Endothelial cell (in vitro differentiated cells): ENCODE measurements around the gene TMEM163. TPM values are rescaled to one million over a fixed set of nuclear protein-coding genes. Genes with fewer than 3 reads are reported as not detected.
A peak's percentile ranks its signal among the peaks of the same experiment; 100 is the strongest.

Experiments
- DNase-seq: peaks from one replicate; pipeline ENCODE4 v3.0.0; 2021; ENCODE audit warnings: low spot score
- H3K27ac Mint-ChIP-seq: one replicate; pipeline ENCODE4 v1.8.0; 2021; ENCODE audit warnings: mixed read lengths, inconsistent platforms; ENCODE audit not compliant: unreplicated experiment
- H3K27me3 Mint-ChIP-seq: one replicate; pipeline ENCODE4 v1.8.0; 2021; ENCODE audit warnings: mild to moderate bottlenecking, moderate library complexity, mixed read lengths, inconsistent platforms; ENCODE audit not compliant: unreplicated experiment
- H3K36me3 Mint-ChIP-seq: one replicate; pipeline ENCODE4 v1.8.0; 2021; ENCODE audit warnings: mild to moderate bottlenecking, low read depth, mixed read lengths, inconsistent platforms; ENCODE audit not compliant: unreplicated experiment
- H3K4me1 Mint-ChIP-seq: one replicate; pipeline ENCODE4 v1.8.0; 2021; ENCODE audit warnings: mild to moderate bottlenecking, mixed read lengths, inconsistent platforms; ENCODE audit not compliant: unreplicated experiment
- H3K4me3 Mint-ChIP-seq: one replicate; pipeline ENCODE4 v1.8.0; 2021; ENCODE audit warnings: mild to moderate bottlenecking, mixed read lengths, inconsistent platforms; ENCODE audit not compliant: unreplicated experiment
- H3K9me3 Mint-ChIP-seq: one replicate; pipeline ENCODE4 v1.8.0; 2021; ENCODE audit warnings: mixed read lengths, inconsistent platforms; ENCODE audit not compliant: unreplicated experiment
- total RNA-seq: library from RNA; stranded (reverse); fragmentation: NEBNext Ultra II Directional; extraction: Animal tissue kit (Norgen Biotek cat#: 25700); gene quantifications from one replicate; pipeline ENCODE4 v1.2.1, GENCODE V29; 2021; ENCODE audit not compliant: unreplicated experiment
- TF ChIP-seq, protein P1 (sequence below): fragments of 200-600 bp; sonication (generic); IDR thresholded peaks from one replicate; pipeline ENCODE4 v1.5.0; 2021; ENCODE audit warnings: antibody characterized with exemption; ENCODE audit not compliant: unreplicated experiment

The TMEM163 gene
- total RNA-seq, 1 donor from 2014 or later = 150 TPM

GRCh38 chr2:134675314-134675713, 43.5 kb downstream of the TMEM163 start:
- TF ChIP-seq, protein P1, sequence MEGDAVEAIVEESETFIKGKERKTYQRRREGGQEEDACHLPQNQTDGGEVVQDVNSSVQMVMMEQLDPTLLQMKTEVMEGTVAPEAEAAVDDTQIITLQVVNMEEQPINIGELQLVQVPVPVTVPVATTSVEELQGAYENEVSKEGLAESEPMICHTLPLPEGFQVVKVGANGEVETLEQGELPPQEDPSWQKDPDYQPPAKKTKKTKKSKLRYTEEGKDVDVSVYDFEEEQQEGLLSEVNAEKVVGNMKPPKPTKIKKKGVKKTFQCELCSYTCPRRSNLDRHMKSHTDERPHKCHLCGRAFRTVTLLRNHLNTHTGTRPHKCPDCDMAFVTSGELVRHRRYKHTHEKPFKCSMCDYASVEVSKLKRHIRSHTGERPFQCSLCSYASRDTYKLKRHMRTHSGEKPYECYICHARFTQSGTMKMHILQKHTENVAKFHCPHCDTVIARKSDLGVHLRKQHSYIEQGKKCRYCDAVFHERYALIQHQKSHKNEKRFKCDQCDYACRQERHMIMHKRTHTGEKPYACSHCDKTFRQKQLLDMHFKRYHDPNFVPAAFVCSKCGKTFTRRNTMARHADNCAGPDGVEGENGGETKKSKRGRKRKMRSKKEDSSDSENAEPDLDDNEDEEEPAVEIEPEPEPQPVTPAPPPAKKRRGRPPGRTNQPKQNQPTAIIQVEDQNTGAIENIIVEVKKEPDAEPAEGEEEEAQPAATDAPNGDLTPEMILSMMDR = no peak
- H3K27ac Mint-ChIP-seq = no peak overlapping the region
- peaks cover 8% of the 10 kb centered on the region for H3K27me3 Mint-ChIP-seq
- H3K36me3 Mint-ChIP-seq = peaks cover 24% of the 10 kb centered on the region
- DNase-seq = no peak
- H3K4me3 Mint-ChIP-seq = no peak overlapping the region
- no peaks in the 10 kb centered on the region for H3K9me3 Mint-ChIP-seq
- H3K4me1 Mint-ChIP-seq = peaks cover 70% of the 10 kb centered on the region

DNA sequence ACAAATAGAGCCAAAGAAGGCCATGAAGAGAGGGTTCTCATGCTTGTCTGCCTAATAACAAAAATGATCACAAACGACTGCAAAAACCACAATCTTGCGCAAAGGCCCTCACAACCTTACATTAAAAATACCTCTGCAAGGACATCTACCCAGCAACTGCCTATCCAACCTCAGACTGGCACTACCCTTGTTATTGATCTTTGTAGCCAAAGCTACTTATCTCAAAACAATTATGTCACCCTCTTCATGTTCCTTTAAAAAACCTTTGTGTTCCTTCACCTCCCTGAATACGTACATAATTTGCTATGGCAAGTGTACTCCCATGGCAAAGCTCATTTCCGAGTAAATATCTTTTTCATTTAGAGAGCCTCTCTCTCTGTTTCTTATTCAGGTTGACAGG, 44.1 kb downstream of the TMEM163 start:
- peaks cover 29% of the 10 kb centered on the region for H3K36me3 Mint-ChIP-seq
- H3K9me3 Mint-ChIP-seq = no peaks in the 10 kb centered on the region
- H3K27ac Mint-ChIP-seq = no peak overlapping the region
- no peak overlapping the region for H3K4me3 Mint-ChIP-seq
- no peak for DNase-seq
- peaks cover 68% of the 10 kb centered on the region for H3K4me1 Mint-ChIP-seq
- TF ChIP-seq, protein P1 = no peak
- peaks cover 8% of the 10 kb centered on the region for H3K27me3 Mint-ChIP-seq

DNA sequence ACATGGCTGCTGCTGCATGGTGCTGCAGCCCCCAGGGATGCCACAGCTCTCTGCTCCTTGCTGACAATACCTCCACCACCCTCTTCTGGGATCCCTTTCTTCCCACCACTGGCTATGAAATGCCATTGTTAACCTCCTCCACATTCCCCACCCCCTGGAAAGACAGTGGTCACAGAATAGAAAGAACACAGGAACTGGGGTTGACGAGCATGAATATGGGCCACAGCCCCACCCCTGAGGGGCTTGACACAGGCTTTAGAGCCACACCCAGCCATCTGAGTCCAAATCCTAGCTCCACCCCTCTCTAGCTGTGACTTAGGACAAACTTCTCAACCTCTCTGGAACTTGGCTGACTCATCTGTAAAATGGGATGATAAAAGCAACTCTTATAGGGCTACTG, 47.3 kb downstream of the TMEM163 start:
- no peaks in the 10 kb centered on the region for H3K9me3 Mint-ChIP-seq
- TF ChIP-seq, protein P1 = no peak
- peaks cover 41% of the 10 kb centered on the region for H3K4me1 Mint-ChIP-seq
- H3K4me3 Mint-ChIP-seq = peak overlapping the region; percentile 5
- H3K36me3 Mint-ChIP-seq = peaks cover 37% of the 10 kb centered on the region
- peak overlapping the region; percentile 5 for H3K27ac Mint-ChIP-seq
- peaks cover 10% of the 10 kb centered on the region for H3K27me3 Mint-ChIP-seq
- DNase-seq = no peak

- no peak for DNase-seq
- TF ChIP-seq, protein P1 = no peak
- Mint-ChIP-seq H3K4me3 (no peak overlapping the region), H3K27me3 (peaks cover 16% of the 10 kb centered on the region), H3K4me1 (peaks cover 37% of the 10 kb centered on the region), H3K27ac (no peak overlapping the region), H3K36me3 (peaks cover 37% of the 10 kb centered on the region), H3K9me3 (no peaks in the 10 kb centered on the region)
Observed at GRCh38 chr2:134670955-134671354, 47.8 kb downstream of the TMEM163 start.

DNA sequence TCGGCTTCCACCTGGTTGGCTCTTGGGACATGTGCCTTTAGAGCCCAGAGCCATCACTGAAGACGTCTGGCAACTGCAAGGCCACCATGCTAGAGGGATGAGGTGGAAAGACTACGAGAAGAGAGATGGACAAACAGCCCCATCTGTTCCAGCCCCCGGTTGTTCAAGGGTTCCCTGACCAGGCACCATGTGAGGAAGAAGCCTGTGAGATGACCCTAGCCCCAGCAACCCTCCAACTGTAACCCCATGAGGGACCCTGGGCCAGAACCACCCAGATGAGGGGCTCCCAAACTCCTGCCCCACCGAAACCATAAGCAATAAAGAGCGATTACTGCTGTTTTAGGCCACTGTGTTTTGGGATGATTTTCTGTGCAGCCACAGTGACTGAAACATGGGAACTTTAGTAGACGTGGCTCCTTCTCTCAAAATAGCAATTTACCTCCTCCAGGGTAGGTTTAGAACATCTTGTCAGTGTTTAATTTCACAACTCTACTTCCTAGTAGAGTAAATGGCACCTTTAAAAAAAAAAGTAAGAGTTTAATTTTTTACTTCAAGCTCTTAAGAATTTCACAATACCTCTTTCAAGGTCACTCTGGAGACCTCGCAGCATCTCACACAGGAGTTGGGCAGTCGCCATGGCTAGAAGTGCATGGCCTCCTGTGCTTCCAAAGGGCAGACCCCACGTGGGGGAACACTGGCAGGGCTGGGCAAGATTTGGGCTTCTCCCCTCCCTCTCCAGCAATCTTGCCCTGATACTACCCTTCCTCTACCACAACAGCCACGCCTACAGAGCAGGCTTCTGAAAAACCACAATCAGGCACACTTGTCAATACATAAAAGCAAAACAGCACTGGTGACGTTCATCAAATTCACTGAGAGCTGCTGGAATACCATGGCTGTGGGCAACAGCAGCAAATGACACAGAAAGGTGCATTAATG, 48.8 kb downstream of the TMEM163 start:
- Mint-ChIP-seq H3K36me3 (peaks cover 36% of the 10 kb centered on the region), H3K9me3 (no peaks in the 10 kb centered on the region), H3K4me3 (peak overlapping the region; percentile 43), H3K27ac (no peak overlapping the region), H3K4me1 (peaks cover 29% of the 10 kb centered on the region), H3K27me3 (peaks cover 17% of the 10 kb centered on the region)
- TF ChIP-seq, protein P1 = no peak
- DNase-seq = no peak
